ENCODE measurements around the gene NKIRAS2.

DNA sequence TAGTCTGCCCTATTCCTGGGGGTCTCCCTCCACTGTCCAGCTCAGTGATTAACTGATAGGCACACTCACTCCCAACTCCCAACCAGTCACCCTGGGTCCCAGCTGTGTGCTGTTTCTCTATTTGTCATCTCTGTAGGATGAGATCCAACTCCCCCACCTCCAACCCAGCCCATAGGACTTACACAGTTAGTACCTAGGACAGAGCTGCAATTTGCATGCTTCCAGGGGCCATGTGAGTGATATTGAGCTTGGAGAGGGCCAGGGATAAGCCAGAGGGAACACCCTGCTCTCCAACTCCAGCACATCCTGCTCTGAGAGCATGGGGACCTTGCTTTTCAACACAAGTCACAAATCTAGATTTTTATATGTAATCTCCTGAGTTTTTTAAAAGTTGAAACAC, 21.7 kb downstream of the NKIRAS2 start:
- TF ChIP-seq, protein P1, sequence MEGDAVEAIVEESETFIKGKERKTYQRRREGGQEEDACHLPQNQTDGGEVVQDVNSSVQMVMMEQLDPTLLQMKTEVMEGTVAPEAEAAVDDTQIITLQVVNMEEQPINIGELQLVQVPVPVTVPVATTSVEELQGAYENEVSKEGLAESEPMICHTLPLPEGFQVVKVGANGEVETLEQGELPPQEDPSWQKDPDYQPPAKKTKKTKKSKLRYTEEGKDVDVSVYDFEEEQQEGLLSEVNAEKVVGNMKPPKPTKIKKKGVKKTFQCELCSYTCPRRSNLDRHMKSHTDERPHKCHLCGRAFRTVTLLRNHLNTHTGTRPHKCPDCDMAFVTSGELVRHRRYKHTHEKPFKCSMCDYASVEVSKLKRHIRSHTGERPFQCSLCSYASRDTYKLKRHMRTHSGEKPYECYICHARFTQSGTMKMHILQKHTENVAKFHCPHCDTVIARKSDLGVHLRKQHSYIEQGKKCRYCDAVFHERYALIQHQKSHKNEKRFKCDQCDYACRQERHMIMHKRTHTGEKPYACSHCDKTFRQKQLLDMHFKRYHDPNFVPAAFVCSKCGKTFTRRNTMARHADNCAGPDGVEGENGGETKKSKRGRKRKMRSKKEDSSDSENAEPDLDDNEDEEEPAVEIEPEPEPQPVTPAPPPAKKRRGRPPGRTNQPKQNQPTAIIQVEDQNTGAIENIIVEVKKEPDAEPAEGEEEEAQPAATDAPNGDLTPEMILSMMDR (IDR thresholded peaks at IDR 0.05; ENCODE audit: insufficient read depth, low read length, poor library complexity, severe bottlenecking) = no peak
- no peak for TF ChIP-seq EZH2phosphoT487 (conservative IDR thresholded peaks at IDR 0.05; ENCODE audit: low read length)

Measured in SU-DHL-6 (cell line).